ENCODE measurements around the gene DNAJC9.
"Not testable (repeated sequence)": the region's sequence is repeated elsewhere in the genome, so short reads cannot be mapped to it uniquely, and the experiment has no call there.

The DNAJC9 gene

GRCh38 chr10:73246646-73247508 lies at the start of gene DNAJC9:
DNAJC9 (minus strand) TSS chr10:73247255; CDS start chr10:73247189, 66 bp downstream.
- peak; percentile 95 for DNase-seq (ENCODE audit: low read depth)

- no peak for DNase-seq (ENCODE audit: low read depth)
Measured at GRCh38 chr10:73293461-73293860, 46.4 kb upstream of the DNAJC9 start.

- DNase-seq (ENCODE audit: low read depth) = no peak
Measured at GRCh38 chr10:73289958-73290357, 42.9 kb upstream of the DNAJC9 start.

- no peak for DNase-seq (ENCODE audit: low read depth)
Measured at GRCh38 chr10:73287441-73287840, 40.4 kb upstream of the DNAJC9 start.

- no peak for DNase-seq (ENCODE audit: low read depth)
Measured at GRCh38 chr10:73281097-73281496, 34.0 kb upstream of the DNAJC9 start.

GRCh38 chr10:73264423-73264822 lies 17.4 kb upstream of the DNAJC9 start:
- DNase-seq (ENCODE audit: low read depth) = no peak

- DNase-seq (ENCODE audit: low read depth) = no peak
Measured at GRCh38 chr10:73263693-73264347, 16.8 kb upstream of the DNAJC9 start.

- no peak for DNase-seq (ENCODE audit: low read depth)
Measured at GRCh38 chr10:73262880-73263555, 16.0 kb upstream of the DNAJC9 start.

- no peak for DNase-seq (ENCODE audit: low read depth)
Measured at GRCh38 chr10:73262105-73262730, 15.2 kb upstream of the DNAJC9 start.

GRCh38 chr10:73261362-73261995 lies 14.4 kb upstream of the DNAJC9 start:
- no peak for DNase-seq (ENCODE audit: low read depth)

- not testable (repeated sequence) for DNase-seq (ENCODE audit: low read depth)
Measured at GRCh38 chr10:73258612-73259011, 11.6 kb upstream of the DNAJC9 start.

- no peak for DNase-seq (ENCODE audit: low read depth)
Measured at GRCh38 chr10:73253225-73253555, 6.1 kb upstream of the DNAJC9 start.

GRCh38 chr10:73252445-73253224 lies 5.6 kb upstream of the DNAJC9 start, which contains the start of gene MRPS16:
MRPS16 (minus strand) TSS chr10:73252644; CDS start chr10:73252482, 162 bp downstream.
- peak; percentile 84 for DNase-seq (ENCODE audit: low read depth)

GRCh38 chr10:73251683-73252444 lies 4.8 kb upstream of the DNAJC9 start:
- no peak for DNase-seq (ENCODE audit: low read depth)

- DNase-seq (ENCODE audit: low read depth) = no peak
Measured at GRCh38 chr10:73248259-73248724, 1.2 kb upstream of the DNAJC9 start.

GRCh38 chr10:73247509-73248258 lies 629 bp upstream of the DNAJC9 start:
- no peak for DNase-seq (ENCODE audit: low read depth)

GRCh38 chr10:73246322-73246645 lies 771 bp downstream of the DNAJC9 start:
- no peak for DNase-seq (ENCODE audit: low read depth)

GRCh38 chr10:73244866-73245477 lies 2.1 kb downstream of the DNAJC9 start:
- no peak for DNase-seq (ENCODE audit: low read depth)

- no peak for DNase-seq (ENCODE audit: low read depth)
Measured at GRCh38 chr10:73239908-73240307, 7.1 kb downstream of the DNAJC9 start.

Measured in stimulated activated CD8-positive, alpha-beta memory T cell treated with anti-CD3 and anti-CD28 coated beads, Interleukin-12 subunit alpha, Interleukin-12 subunit beta, amount 100 ng/mL, for 1 hour (primary cell).